Stimulated activated naive CD8-positive, alpha-beta T cell treated with anti-CD3 and anti-CD28 coated beads, Interleukin-15, Interleukin-2, amounts not matched to agents 100 ng/mL and 50 ng/mL, for 24 hours (primary cell): ENCODE results near the gene FCN2.

Source experiments
- H3K27ac Mint-ChIP-seq: one replicate; pipeline ENCODE4 v1.8.0; 2021; ENCODE audit warnings: mild to moderate bottlenecking, mixed read lengths
- H3K27me3 Mint-ChIP-seq: one replicate; pipeline ENCODE4 v1.8.0; 2021; ENCODE audit warnings: mixed read lengths
- H3K36me3 Mint-ChIP-seq: one replicate; pipeline ENCODE4 v1.8.0; 2021; ENCODE audit warnings: low read depth, mixed read lengths
- H3K4me1 Mint-ChIP-seq: one replicate; pipeline ENCODE4 v1.8.0; 2021; ENCODE audit warnings: low read depth, mixed read lengths
- H3K4me3 Mint-ChIP-seq: one replicate; pipeline ENCODE4 v1.8.0; 2021; ENCODE audit warnings: mild to moderate bottlenecking, mixed read lengths
- H3K9me3 Mint-ChIP-seq: one replicate; pipeline ENCODE4 v1.8.0; 2021; ENCODE audit warnings: mixed read lengths

FCN2 gene

DNA sequence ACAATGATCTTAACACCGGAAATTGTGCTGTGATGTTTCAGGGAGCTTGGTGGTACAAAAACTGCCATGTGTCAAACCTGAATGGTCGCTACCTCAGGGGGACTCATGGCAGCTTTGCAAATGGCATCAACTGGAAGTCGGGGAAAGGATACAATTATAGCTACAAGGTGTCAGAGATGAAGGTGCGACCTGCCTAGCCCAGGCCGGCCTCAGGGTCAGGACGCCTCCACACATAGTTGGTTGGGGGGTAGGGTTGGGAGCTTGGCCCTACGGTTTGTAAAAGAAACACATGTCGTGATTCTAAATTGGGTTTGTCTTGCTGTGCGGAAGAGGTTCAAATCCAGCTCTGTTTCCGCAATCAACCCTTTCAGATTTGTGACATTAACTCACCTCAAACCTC is 6.6 kb downstream of the FCN2 start:
- no peak overlapping the region for H3K27ac Mint-ChIP-seq
- H3K9me3 Mint-ChIP-seq, result no peaks in the 10 kb centered on the region
- no peaks in the 10 kb centered on the region for H3K36me3 Mint-ChIP-seq
- no peaks in the 10 kb centered on the region for H3K4me1 Mint-ChIP-seq
- peaks cover 12% of the 10 kb centered on the region for H3K27me3 Mint-ChIP-seq
- no peak overlapping the region for H3K4me3 Mint-ChIP-seq

GRCh38 chr9:134887686-134888602 is 7.3 kb downstream of the FCN2 start:
- peaks cover 14% of the 10 kb centered on the region for H3K27me3 Mint-ChIP-seq
- H3K4me3 Mint-ChIP-seq, result no peak overlapping the region
- no peaks in the 10 kb centered on the region for H3K4me1 Mint-ChIP-seq
- no peak overlapping the region for H3K27ac Mint-ChIP-seq
- no peaks in the 10 kb centered on the region for H3K9me3 Mint-ChIP-seq
- no peaks in the 10 kb centered on the region for H3K36me3 Mint-ChIP-seq

DNA sequence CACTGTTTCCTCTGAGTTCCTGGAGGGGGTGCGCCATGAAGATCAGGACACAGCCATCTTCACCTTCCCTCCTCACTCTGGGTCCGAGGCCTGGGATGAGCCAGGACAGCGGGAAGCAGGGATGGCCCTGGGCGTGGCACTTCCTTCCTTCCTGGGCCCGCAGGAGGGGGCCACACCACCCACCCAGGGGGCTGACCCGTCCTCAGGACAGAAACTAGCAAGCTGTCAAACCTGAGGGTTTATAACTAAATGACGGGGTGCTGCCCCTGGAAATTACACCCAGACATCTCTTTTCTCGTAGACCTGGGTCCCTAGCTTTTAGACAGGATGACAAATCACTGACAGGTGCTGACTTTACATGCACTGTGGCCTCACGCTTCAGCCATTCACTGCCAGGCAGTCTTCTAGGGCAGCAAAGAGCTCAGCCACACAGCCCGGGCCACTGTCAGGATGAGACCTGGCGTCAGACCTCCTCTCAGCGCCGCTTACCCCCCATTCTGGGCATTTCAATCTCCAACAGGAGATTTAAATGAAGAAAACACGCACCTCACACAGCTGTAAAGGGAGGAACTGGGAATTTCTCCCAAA is 8.1 kb downstream of the FCN2 start:
- no peak overlapping the region for H3K4me3 Mint-ChIP-seq
- H3K9me3 Mint-ChIP-seq, result no peaks in the 10 kb centered on the region
- H3K4me1 Mint-ChIP-seq, result no peaks in the 10 kb centered on the region
- no peak overlapping the region for H3K27ac Mint-ChIP-seq
- H3K36me3 Mint-ChIP-seq, result no peaks in the 10 kb centered on the region
- peaks cover 16% of the 10 kb centered on the region for H3K27me3 Mint-ChIP-seq

- Mint-ChIP-seq H3K36me3 (no peaks in the 10 kb centered on the region), H3K9me3 (no peaks in the 10 kb centered on the region), H3K27me3 (peaks cover 16% of the 10 kb centered on the region), H3K27ac (no peak overlapping the region), H3K4me3 (no peak overlapping the region), H3K4me1 (no peaks in the 10 kb centered on the region)
These were observed 9.0 kb downstream of the FCN2 start for GRCh38 chr9:134889386-134890154.

DNA sequence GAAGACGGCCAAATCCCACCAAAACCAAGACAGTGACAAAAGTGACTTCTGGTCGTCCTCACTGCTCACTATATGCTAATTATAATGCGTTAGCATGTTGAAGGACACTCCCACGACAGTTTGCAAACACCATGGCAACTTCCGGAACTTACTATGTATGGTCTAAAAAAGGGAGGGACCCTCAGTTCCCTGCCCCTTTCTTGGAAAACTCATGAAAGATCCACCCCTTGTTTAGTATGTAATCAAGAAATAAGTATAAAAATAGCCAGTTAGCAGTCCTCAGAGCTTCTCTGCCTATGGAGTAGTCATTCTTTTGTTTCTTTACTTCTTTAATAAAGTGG is 9.5 kb downstream of the FCN2 start:
- Mint-ChIP-seq H3K36me3 (no peaks in the 10 kb centered on the region), H3K4me1 (no peaks in the 10 kb centered on the region), H3K9me3 (no peaks in the 10 kb centered on the region), H3K27me3 (peaks cover 17% of the 10 kb centered on the region), H3K4me3 (no peak overlapping the region), H3K27ac (no peak overlapping the region)

- H3K27ac Mint-ChIP-seq, result no peak overlapping the region
- H3K4me1 Mint-ChIP-seq, result no peaks in the 10 kb centered on the region
- no peaks in the 10 kb centered on the region for H3K36me3 Mint-ChIP-seq
- no peak overlapping the region for H3K4me3 Mint-ChIP-seq
- H3K27me3 Mint-ChIP-seq, result peaks cover 20% of the 10 kb centered on the region
- no peaks in the 10 kb centered on the region for H3K9me3 Mint-ChIP-seq
These were observed 10.4 kb downstream of the FCN2 start for GRCh38 chr9:134891053-134891452.

DNA sequence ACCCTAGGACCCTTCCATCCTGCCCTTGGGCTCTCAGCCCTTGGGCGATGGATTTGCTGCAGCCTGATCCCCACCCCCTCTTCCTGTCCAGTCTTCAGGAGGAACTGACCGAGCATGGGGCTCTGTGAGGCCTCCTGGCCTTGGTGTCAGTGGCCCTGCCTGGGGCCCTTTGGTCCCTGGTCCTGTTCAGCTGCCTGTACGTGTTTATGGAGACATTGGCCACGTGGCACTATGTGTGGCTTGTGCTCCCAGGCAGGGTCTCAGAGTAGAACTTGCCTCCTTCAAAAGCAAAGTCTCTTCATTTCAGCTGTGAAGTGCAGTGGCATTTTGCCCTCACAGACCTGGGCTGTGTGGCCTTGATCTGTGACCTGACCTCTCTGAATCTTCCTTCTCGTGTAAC is 11.1 kb downstream of the FCN2 start:
- no peak overlapping the region for H3K4me3 Mint-ChIP-seq
- H3K27ac Mint-ChIP-seq, result no peak overlapping the region
- no peaks in the 10 kb centered on the region for H3K4me1 Mint-ChIP-seq
- H3K36me3 Mint-ChIP-seq, result no peaks in the 10 kb centered on the region
- H3K9me3 Mint-ChIP-seq, result no peaks in the 10 kb centered on the region
- peaks cover 14% of the 10 kb centered on the region for H3K27me3 Mint-ChIP-seq

GRCh38 chr9:134892221-134892620 is 11.6 kb downstream of the FCN2 start:
- Mint-ChIP-seq H3K36me3 (no peaks in the 10 kb centered on the region), H3K4me3 (no peak overlapping the region), H3K27ac (no peak overlapping the region), H3K9me3 (no peaks in the 10 kb centered on the region), H3K27me3 (peaks cover 9% of the 10 kb centered on the region), H3K4me1 (no peaks in the 10 kb centered on the region)

DNA sequence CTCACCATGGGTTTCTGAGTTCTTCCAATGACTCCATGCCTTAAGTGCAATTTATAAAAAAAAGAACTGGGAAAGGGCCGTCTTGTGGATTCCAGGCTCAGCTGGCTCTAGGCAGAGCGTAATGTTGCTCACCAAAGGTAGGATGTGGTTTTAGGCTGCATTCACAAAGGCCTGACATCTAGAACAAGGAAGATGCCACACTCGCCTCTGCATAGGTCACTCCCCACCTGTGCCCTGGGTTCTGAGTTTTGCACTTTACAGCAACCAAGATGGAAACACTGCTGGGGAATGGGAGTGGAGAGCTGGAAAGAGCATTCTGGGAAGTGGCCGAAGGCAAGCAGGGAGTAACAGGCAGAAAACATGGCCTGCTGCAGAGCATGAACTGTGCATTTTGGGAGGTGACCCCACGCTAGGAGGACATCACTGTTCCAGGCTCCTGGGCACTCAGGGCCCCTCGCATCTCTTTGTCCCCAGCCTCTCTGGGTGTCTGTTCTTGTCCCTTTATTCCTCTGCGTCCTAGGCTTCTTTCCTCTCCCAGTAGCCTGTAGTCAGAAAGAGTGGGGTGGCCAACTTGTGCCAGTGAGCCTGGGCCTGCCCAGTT is 12.3 kb downstream of the FCN2 start:
- Mint-ChIP-seq H3K27me3 (peaks cover 8% of the 10 kb centered on the region), H3K9me3 (no peaks in the 10 kb centered on the region), H3K4me1 (no peaks in the 10 kb centered on the region), H3K4me3 (no peak overlapping the region), H3K27ac (no peak overlapping the region), H3K36me3 (no peaks in the 10 kb centered on the region)

- Mint-ChIP-seq H3K4me3 (no peak overlapping the region), H3K9me3 (peaks cover 7% of the 10 kb centered on the region), H3K4me1 (no peaks in the 10 kb centered on the region), H3K27ac (no peak overlapping the region), H3K27me3 (peaks cover 8% of the 10 kb centered on the region), H3K36me3 (no peaks in the 10 kb centered on the region)
These were observed 13.7 kb downstream of the FCN2 start for GRCh38 chr9:134894136-134894860.

DNA sequence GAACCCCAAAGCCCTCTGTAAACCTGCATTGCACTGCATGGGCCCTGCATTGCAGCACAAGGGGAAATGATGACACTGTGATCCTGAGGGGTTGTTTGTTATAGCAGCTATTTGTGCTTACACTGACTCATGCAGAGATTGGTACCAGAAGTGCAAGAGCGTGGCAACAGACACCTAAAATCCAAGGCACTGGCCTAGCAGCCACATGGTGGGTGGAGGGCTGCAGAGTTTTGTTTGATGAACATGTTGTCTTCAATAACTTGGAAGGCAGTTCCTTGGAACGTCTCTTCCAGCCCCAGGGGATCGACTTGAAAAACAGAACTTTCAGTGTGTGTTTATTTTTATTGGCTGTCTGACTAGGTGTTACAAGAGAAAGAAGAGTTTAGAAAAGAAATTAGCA is 14.5 kb downstream of the FCN2 start:
- Mint-ChIP-seq H3K36me3 (no peaks in the 10 kb centered on the region), H3K4me1 (no peaks in the 10 kb centered on the region), H3K9me3 (peaks cover 9% of the 10 kb centered on the region), H3K27me3 (peaks cover 10% of the 10 kb centered on the region), H3K4me3 (no peak overlapping the region), H3K27ac (no peak overlapping the region)

DNA sequence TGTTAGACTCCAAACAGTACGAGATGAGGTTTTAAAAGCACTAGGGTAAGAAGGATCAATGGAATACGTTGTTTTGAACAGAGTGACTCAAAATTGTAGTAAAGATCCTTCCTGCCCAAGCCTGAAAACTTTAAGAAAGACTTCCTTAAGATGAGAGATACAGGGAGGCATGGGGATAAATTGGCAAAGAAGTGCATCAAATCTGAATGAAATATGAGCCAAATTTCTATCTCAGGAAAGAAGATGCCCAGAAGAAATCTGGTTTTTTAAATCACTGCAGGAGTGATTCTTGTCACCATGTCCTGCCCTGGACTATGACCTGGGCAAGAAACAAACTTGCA is 14.9 kb downstream of the FCN2 start:
- H3K4me3 Mint-ChIP-seq, result no peak overlapping the region
- H3K9me3 Mint-ChIP-seq, result peaks cover 9% of the 10 kb centered on the region
- peaks cover 14% of the 10 kb centered on the region for H3K27me3 Mint-ChIP-seq
- no peak overlapping the region for H3K27ac Mint-ChIP-seq
- H3K36me3 Mint-ChIP-seq, result no peaks in the 10 kb centered on the region
- no peaks in the 10 kb centered on the region for H3K4me1 Mint-ChIP-seq

- H3K9me3 Mint-ChIP-seq, result peaks cover 9% of the 10 kb centered on the region
- H3K27ac Mint-ChIP-seq, result no peak overlapping the region
- no peaks in the 10 kb centered on the region for H3K36me3 Mint-ChIP-seq
- H3K4me1 Mint-ChIP-seq, result no peaks in the 10 kb centered on the region
- no peak overlapping the region for H3K4me3 Mint-ChIP-seq
- peaks cover 15% of the 10 kb centered on the region for H3K27me3 Mint-ChIP-seq
These were observed 15.6 kb downstream of the FCN2 start for GRCh38 chr9:134895908-134896833.
